Right atrium auricular region (tissue), 2 donors: ENCODE data around the gene CAVIN1. TPM values are rescaled to one million over a fixed set of nuclear protein-coding genes. Genes with fewer than 3 reads are reported as not detected.
"Not testable (repeated sequence)": the region's sequence is repeated elsewhere in the genome, so short reads cannot be mapped to it uniquely, and the experiment has no call there.

Experiments used
- DNase-seq: peaks from one replicate; pipeline ENCODE4 v3.0.0-alpha.2; 2019; ENCODE audit warnings: low spot score
- H3K27ac ChIP-seq, 2 donors: fragments of 200-600 bp; sonication (generic); 1 replicate in 1 of 2; 2 replicates in 1 of 2; pipeline ENCODE4 v1.5.1; 2016 to 2019
- H3K27me3 ChIP-seq, 2 donors: fragments of 200-600 bp; sonication (generic); one replicate each; pipeline versions ENCODE4 v1.5.1 to v1.6.0; 2017 to 2019
- H3K36me3 ChIP-seq: fragments of 200-600 bp; sonication (generic); one replicate; pipeline ENCODE4 v1.5.1; 2016
- H3K4me1 ChIP-seq, 2 donors: fragments of 200-600 bp; sonication (generic); one replicate each; pipeline versions ENCODE4 v1.5.1 to v1.6.0; 2017 to 2019
- H3K4me3 ChIP-seq, 2 donors: fragments of 200-600 bp; sonication (generic); 1 replicate in 1 of 2; 2 replicates in 1 of 2; pipeline ENCODE4 v1.5.1; 2017 to 2019; ENCODE audit warnings: mild to moderate bottlenecking in 1 of 2, moderate library complexity in 1 of 2
- H3K9me3 ChIP-seq, 2 donors: fragments of 200-600 bp; sonication (generic); one replicate each; pipeline ENCODE4 v1.5.1; 2019
- CTCF ChIP-seq, 2 donors: fragments of 200-600 bp; sonication (generic); IDR thresholded peaks; one replicate each; pipeline ENCODE4 v1.5.1; 2019; ENCODE audit warnings: antibody characterized with exemption in 2 of 2
- total RNA-seq, 2 donors: library from RNA; depleted of rRNA; stranded (reverse); fragments of >200 nt; gene quantifications; one replicate each; pipeline ENCODE4 v1.1.0, GENCODE V29; 2016

The CAVIN1 gene
- total RNA-seq, 2 donors from 2014 or later: 202 to 348 TPM

- H3K27me3 ChIP-seq: no peaks in the 10 kb centered on the region
- DNase-seq: no peak
- peak overlapping the region; percentile 97 to 99 for H3K27ac ChIP-seq
- no peak for TF ChIP-seq CTCF (IDR thresholded peaks at IDR 0.05)
- no peaks in the 10 kb centered on the region for H3K36me3 ChIP-seq
- peaks cover 0 to 47% of the 10 kb centered on the region in 2 donors for H3K4me1 ChIP-seq
- H3K9me3 ChIP-seq: no peaks in the 10 kb centered on the region
- H3K4me3 ChIP-seq: peak overlapping the region; percentile 23 to 94
Measured at GRCh38 chr17:42423766-42424165, 710 bp upstream of the CAVIN1 start.

GRCh38 chr17:42422412-42422957 is 571 bp downstream of the CAVIN1 start:
- no peaks in the 10 kb centered on the region for H3K36me3 ChIP-seq
- TF ChIP-seq CTCF (IDR thresholded peaks at IDR 0.05): no peak
- H3K27ac ChIP-seq: peak overlapping the region; percentile 97 to 99
- H3K4me1 ChIP-seq: peaks cover 0 to 50% of the 10 kb centered on the region in 2 donors
- H3K9me3 ChIP-seq: no peaks in the 10 kb centered on the region
- H3K27me3 ChIP-seq: no peaks in the 10 kb centered on the region
- peak overlapping the region; percentile 94 for H3K4me3 ChIP-seq
- no peak for DNase-seq

- no peaks in the 10 kb centered on the region for H3K9me3 ChIP-seq
- no peak for TF ChIP-seq CTCF (IDR thresholded peaks at IDR 0.05)
- DNase-seq: no peak
- H3K27ac ChIP-seq: peak overlapping the region; percentile 97 to 99
- H3K36me3 ChIP-seq: no peaks in the 10 kb centered on the region
- H3K4me1 ChIP-seq: peaks cover 0 to 57% of the 10 kb centered on the region in 2 donors
- H3K27me3 ChIP-seq: no peaks in the 10 kb centered on the region
- peak overlapping the region; percentile 94 for H3K4me3 ChIP-seq
Measured at GRCh38 chr17:42421507-42422338, 1.3 kb downstream of the CAVIN1 start.

GRCh38 chr17:42421136-42421506 is 1.9 kb downstream of the CAVIN1 start:
- Histone ChIP-seq H3K9me3 (no peaks in the 10 kb centered on the region), H3K27me3 (no peaks in the 10 kb centered on the region), H3K27ac (peak overlapping the region; percentile 97 to 99), H3K4me3 (peak overlapping the region; percentile 94), H3K4me1 (peaks cover 0 to 63% of the 10 kb centered on the region in 2 donors), H3K36me3 (no peaks in the 10 kb centered on the region)
- no peak for DNase-seq
- no peak for TF ChIP-seq CTCF (IDR thresholded peaks at IDR 0.05)

GRCh38 chr17:42417981-42418380 is 5.1 kb downstream of the CAVIN1 start:
- H3K9me3 ChIP-seq, H3K4me3 ChIP-seq, DNase-seq, H3K27me3 ChIP-seq, H3K36me3 ChIP-seq: not testable (repeated sequence)
- Histone ChIP-seq H3K27ac (peak overlapping the region in 1 of 2 donors; percentile 99), H3K4me1 (peaks cover 3 to 83% of the 10 kb centered on the region in 2 donors)

GRCh38 chr17:42414704-42415409 is 8.2 kb downstream of the CAVIN1 start:
- Histone ChIP-seq H3K4me3 (peak overlapping the region in 1 of 2 donors; percentile 15), H3K36me3 (peaks cover 7% of the 10 kb centered on the region), H3K27ac (peak overlapping the region; percentile 43 to 56), H3K4me1 (peaks cover 3 to 93% of the 10 kb centered on the region in 2 donors), H3K27me3 (no peaks in the 10 kb centered on the region), H3K9me3 (no peaks in the 10 kb centered on the region)
- DNase-seq: no peak
- no peak for TF ChIP-seq CTCF (IDR thresholded peaks at IDR 0.05)
